Neural progenitor cell (in vitro differentiated cells): ENCODE results near the gene VHLL.

Experiments
- CTCF ChIP-seq: fragments of 200-600 bp; sonication (generic); IDR thresholded peaks from 2 replicates; pipeline ENCODE4 v1.5.1; 2017; ENCODE audit warnings: antibody characterized with exemption, mild to moderate bottlenecking
- EZH2 ChIP-seq: fragments of 200-600 bp; sonication (generic); IDR thresholded peaks from 2 replicates; pipeline ENCODE4 v1.6.1; 2017; ENCODE audit warnings: antibody characterized with exemption, mild to moderate bottlenecking, moderate library complexity
- EZH2phosphoT487 ChIP-seq: fragments of 200-600 bp; sonication (generic); IDR thresholded peaks from 2 replicates; pipeline ENCODE4 v1.6.1; 2017; ENCODE audit warnings: antibody characterized with exemption

GRCh38 chr1:156257711-156258110 is 41.4 kb downstream of the VHLL start:
- no peak for TF ChIP-seq CTCF
- TF ChIP-seq EZH2, result no peak
- no peak for TF ChIP-seq EZH2phosphoT487
